GM21528 (cell line): ENCODE data around the gene SIK3.
"Not testable (repeated sequence)": the region's sequence is repeated elsewhere in the genome, so short reads cannot be mapped to it uniquely, and the experiment has no call there.

Experiments used
- ATAC-seq: cut with Tn5 transposase; IDR thresholded peaks from one replicate; pipeline ENCODE4 v1.9.1; 2021; ENCODE audit warnings: mild to moderate bottlenecking, moderate library complexity; ENCODE audit not compliant: unreplicated experiment, low FRiP score

Gene SIK3

DNA sequence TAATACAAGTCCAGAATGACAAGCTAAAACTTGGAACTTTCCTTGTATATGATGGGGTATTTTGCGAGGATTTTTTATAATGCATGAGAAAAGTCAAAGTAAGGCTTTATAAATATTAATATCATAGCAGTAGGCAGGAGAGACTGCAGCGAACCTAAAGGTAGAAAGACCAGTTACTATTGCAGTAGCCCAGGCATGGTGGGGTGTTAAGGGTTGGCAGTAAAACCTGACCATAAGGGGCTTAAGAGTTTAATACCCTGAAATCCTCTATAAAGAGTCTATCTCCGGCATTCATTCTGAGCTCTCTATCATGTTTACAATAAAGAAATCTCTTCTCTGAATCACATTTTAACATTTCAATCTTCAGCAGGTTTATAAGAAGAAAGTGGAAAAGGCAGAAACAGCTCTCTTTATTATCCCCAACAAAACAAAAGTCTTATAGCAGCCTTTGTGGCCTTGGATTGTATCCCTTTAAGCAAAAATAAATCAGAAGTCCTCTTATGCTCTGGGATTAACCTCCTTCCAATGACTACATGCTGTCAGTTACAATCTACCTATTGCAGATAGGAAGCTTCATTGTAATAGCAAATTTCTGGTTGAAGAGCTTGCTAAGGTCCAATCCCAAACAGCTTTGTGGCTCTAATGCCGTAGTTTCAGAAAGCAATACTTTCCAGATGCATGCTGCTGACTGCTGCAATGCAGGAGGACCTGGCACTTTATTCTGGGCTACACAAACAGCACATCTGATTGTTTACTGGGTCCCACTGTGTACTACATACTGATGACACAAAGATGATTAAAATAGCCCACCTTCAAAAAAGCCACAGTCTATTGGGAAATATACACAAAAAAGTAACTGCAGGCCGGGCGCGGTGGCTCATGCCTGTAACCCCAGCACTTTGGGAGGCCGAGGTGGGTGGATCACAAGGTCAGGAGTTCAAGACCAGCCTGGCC is 45.8 kb downstream of the SIK3 start:
- ATAC-seq, result no peak

GRCh38 chr11:117050121-117050520 is 48.1 kb downstream of the SIK3 start:
- ATAC-seq, result not testable (repeated sequence)

- not testable (repeated sequence) for ATAC-seq
Measured at GRCh38 chr11:117046627-117047026, 51.6 kb downstream of the SIK3 start.

- no peak for ATAC-seq
Measured at GRCh38 chr11:117045956-117046355, 52.3 kb downstream of the SIK3 start.

DNA sequence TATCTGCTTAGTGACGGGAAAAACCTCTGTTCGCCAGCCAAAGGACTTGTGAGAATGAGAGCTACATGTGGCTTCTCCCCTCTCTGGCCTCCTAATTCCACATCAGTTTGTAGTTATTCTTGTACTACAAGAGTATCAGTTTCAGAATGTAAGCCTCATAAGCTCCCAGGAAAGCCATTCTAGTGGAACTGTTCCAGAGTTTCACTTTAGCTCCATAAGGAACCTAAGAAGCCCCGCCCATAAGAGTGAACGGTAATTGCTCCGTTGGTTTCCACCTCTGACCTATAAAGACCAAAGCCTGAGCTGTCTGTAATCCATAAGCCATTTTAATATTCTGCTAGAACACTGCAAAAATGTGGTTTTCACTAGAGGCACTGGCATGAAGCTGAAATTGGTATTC is 53.0 kb downstream of the SIK3 start:
- ATAC-seq, result no peak

- no peak for ATAC-seq
Measured at GRCh38 chr11:117044287-117045035, 53.8 kb downstream of the SIK3 start.

- ATAC-seq, result no peak
Measured at GRCh38 chr11:117042689-117043088, 55.5 kb downstream of the SIK3 start.

DNA sequence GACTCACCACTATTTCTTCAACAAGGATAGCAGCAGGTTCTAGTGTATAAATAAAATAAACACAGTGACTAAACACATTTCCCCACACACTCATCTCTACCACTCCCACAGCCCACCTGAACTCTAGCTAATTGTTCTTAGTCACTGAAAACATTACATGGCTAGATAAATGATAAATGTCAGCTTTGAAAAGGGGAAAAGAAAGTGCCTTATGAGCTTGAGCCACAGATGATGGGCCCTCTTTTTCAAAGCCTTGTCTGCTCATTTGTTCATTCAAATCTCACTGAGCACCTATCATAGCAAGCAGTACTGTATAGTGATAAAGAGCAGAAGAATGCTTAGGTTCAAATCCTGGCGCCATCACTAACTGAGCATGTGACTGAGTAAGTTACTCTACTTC is 58.3 kb downstream of the SIK3 start:
- ATAC-seq, result no peak

DNA sequence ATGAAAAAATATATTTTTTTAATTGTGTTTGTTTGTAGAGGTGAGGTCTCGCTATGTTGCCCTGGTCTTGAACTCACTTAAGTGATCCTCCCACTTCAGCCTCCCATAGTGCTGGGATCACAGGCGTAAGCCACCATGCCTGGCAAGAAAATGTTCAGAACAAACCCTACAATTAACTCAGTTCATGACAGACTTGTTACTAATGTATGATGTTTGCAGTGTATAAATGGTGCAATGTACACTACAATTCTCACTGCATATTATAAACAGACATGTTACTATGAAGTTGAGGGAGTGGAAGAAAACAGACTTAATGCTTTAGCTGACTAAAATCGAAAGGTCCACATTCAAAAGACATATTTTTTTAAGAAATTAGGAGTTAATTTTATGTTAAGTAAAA is 59.0 kb downstream of the SIK3 start:
- no peak for ATAC-seq

- no peak for ATAC-seq
Measured at GRCh38 chr11:117037975-117038350, 60.3 kb downstream of the SIK3 start.

DNA sequence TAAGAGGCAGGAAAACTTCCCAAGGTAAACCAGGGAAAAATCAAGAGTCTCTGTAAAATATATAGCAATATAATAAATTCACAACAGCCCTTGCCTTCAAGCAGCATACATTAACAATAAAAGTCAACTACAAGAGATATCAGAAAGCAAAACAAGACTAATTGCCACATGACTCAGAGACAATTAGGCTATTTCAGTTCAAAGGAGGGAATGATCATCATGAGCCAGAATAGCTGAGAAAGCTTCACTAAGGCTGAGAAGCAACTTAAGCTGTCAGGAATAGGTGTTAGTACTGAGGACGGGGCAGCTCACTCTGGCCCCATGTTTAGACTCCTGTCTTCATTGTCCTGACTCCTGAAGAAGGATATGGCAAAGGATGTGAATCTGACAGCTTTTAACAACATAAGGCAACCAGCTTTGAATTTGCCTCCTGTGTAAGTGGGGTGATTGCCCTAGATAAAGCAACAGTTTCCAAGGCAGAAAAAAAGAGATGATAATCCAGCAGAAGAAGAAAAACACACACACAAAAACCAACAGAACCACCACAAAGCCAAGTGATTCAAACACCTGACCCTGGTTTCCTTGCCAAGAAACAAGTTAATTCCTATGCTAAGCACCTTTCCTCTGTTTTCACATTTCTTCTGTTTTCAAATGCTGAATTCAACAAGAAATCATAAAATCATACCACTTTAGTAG is 60.8 kb downstream of the SIK3 start:
- no peak for ATAC-seq

GRCh38 chr11:117034901-117035300 is 63.3 kb downstream of the SIK3 start:
- ATAC-seq, result no peak

- ATAC-seq, result no peak
Measured at GRCh38 chr11:117026593-117027330, 71.5 kb downstream of the SIK3 start.

- not testable (repeated sequence) for ATAC-seq
Measured at GRCh38 chr11:117023707-117024106, 74.5 kb downstream of the SIK3 start.

DNA sequence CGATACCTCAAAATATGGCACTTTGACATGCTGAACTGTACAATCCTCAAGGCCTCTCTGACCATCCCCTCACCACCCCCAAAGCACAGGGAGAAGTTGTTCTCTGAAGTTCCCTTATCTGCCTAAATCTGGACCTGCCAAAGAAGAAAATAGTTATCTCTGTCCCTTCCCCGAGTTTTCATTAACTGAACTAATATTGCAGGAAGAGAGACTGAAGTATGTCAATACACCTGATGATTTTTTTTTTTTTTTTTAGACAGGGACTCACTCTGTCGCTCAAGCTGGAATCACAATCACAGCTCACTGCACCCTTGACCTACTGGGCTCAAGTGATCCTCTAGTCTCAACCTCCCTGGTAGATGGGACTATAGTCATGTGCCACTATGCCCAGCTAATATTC is 75.0 kb downstream of the SIK3 start:
- ATAC-seq, result no peak

- ATAC-seq, result no peak
Measured at GRCh38 chr11:117022526-117022925, 75.7 kb downstream of the SIK3 start.

DNA sequence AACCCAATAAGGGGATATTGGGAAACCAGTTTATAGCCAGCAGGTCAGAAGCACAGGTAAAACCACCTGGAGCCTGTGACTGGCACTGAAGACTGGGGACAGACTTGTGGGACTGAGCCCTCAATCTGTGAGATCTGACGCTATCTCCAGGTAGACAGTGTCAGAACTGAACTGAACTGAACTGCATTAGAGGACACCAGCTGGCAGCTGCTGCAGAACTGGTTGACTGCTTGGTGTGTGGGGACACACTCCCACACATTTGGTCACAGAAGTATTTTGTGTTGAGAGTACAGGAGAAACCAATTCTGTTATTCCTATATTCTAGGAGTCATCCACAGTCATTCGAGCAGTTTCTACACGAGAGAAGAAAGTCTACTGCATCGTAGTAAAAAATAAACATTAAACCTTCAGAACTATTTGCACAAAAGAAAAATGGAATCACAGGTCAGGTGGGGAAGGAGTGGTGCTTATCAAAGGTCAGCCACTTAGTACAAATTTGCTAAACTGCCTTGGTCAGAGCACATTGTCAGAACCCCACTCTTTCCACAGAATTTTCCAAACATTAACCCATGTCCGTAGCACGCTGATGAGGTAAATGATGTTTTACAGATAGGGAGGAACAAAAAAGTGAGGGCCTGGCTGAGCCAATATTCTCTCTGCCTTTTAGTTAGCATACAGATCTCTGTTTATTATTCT is 77.2 kb downstream of the SIK3 start:
- ATAC-seq, result no peak

GRCh38 chr11:117020287-117020686 is 77.9 kb downstream of the SIK3 start:
- no peak for ATAC-seq

DNA sequence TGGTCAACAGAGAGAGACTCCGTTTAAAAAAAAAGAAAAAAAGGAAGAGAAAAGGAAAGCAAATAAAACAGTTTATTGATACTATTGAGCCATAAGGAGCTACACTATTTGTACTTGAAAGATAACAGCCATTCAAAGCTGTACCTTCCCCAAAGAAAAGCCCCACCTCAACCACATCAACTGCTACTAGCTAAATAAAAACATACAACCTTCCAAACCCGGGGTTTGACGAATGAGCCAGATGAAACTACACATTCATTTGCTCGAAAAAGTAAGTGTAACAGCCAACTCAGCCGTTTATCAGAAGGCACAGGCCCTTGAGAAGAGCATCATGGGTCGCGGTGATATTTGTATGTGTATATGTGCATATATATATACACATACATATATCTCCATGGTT is 78.4 kb downstream of the SIK3 start:
- no peak for ATAC-seq

- ATAC-seq, result no peak
Measured at GRCh38 chr11:117017456-117017855, 80.8 kb downstream of the SIK3 start.
